Liver (tissue), 3 donors: ENCODE measurements around the gene TLR9.

Experiments
- CTCF ChIP-seq: fragments of 150-350 bp; IDR thresholded peaks from 2 replicates; pipeline ENCODE4 v1.5.1; 2017; ENCODE audit warnings: improper control_type of control experiment, low read depth, low read length; ENCODE audit not compliant: missing input control
- RAD21 ChIP-seq, 2 donors: IDR thresholded peaks; 2 replicates each; pipeline ENCODE4 v1.6.1; 2016; ENCODE audit warnings: antibody characterized with exemption in 2 of 2, mild to moderate bottlenecking in 2 of 2
- donor health status: healthy.
- donor health status: healthy.

GRCh38 chr3:52218026-52218425 is 7.4 kb downstream of the TLR9 start:
- TF ChIP-seq RAD21 (IDR thresholded peaks at IDR 0.05) (no peak), CTCF (no peak)
